DMS153 treated with DMSO at 0.1 percent for 48 hours (cell line): ENCODE results near the gene SPATA31D4.
"Not testable (repeated sequence)": the region's sequence is repeated elsewhere in the genome, so short reads cannot be mapped to it uniquely, and the experiment has no call there.

ENCODE experiments used
- DNase-seq: peaks from one replicate; lab custom pipeline; 2025; ENCODE audit not compliant: unreplicated experiment; lab: John Stamatoyannopoulos, UW

SPATA31D4 gene

DNA sequence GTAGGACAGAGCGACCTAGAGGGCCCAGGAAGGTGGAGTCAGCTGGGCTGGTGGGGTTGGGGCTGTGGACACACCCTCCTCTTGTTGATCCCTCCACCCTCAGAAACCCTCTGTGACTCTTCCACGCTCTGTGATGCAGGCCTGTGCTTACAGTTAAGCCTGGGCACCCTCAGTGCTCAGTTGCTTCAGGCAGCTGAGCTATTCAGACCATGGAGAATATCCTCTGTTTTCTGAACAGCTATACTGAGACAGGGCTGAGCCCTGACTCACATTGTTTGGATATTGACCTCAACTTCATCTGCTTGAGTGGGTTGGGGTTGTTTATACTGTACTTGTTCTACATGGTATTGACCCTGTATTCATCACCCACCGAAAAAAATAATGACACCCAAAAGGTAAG, at the start of gene SPATA31D4:
Gene SPATA31D4 (plus strand): TSS at position 124 of the 400 bp plus-strand sequence. CDS start 86 bp downstream, at position 210.
- not testable (repeated sequence) for DNase-seq

DNA sequence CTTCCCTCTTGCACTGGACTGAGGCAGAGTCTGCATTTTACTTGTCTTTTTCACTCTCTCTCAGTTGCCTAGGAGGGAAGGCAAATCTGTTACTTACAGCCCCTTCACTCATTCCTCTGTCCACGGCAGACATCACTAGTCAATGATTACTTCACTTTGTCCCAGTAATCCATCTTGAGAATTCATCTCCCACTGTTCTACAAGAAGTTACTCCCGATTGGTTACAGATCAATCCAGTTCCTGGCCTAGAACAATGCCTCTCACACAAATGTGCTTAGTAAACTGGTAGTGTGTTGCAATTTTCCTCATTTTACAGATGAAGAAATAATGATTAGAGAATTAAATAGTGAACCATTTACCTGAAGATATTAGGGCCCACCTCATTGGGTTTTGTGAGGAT, 49.7 kb upstream of the SPATA31D4 start:
- no peak for DNase-seq

DNA sequence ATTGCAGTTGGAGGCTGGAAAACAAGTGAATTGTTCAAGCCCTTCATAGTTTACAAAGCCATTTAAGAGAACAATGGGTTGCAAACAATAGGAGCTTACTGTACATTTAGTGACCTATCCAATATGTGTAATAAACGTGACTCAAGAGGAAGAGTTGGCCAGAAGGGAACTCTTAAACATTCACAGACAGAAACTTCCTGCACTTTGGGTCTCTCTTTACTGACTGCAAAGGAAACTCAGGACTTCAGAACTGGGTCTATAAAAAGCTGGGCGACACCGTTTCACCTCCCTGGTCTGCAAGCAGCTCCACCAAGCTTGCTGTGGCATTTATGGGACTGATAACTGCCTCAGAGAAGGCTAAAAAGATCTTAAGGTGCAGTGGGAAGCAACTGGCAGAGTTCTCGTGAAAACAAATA, 48.7 kb upstream of the SPATA31D4 start:
- no peak for DNase-seq

DNA sequence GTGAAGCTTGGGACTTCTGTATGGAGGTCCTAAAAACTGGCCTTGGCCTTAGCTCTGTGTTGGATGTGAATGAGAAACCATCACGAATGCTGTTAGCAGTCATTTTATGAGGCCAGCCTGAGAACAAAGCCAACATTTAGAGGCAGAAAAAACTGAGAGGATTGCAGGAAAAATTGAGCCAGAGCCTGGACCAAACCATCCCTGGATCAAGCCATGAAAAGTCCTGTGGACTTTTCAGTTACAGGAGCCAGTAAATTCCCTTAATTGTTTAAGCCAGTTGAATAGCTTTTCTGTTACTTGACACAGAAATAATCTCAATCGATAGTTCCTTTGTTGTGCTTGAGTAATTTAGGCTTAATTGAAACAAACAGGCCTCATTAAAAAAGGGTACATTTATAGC, 42.6 kb upstream of the SPATA31D4 start:
- DNase-seq = no peak

DNA sequence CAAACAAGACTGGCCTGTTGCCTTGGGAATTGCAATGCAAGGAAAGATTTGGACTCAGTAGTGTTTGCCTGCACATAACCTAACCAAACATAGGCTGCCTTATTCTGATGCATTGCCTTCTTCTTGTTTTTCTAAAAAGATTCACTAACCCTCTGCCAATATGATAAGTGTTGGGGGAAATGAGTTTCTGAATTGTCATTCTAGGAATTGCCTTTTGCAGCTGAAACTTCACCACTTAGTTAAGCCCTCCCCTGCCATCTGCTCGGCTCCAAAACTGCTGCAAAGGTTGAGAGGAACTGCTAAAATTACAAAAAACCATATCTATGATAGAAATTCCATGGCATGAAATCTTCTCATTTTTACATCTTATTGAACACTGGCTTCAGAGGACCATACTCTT, 41.6 kb upstream of the SPATA31D4 start:
- no peak for DNase-seq

DNA sequence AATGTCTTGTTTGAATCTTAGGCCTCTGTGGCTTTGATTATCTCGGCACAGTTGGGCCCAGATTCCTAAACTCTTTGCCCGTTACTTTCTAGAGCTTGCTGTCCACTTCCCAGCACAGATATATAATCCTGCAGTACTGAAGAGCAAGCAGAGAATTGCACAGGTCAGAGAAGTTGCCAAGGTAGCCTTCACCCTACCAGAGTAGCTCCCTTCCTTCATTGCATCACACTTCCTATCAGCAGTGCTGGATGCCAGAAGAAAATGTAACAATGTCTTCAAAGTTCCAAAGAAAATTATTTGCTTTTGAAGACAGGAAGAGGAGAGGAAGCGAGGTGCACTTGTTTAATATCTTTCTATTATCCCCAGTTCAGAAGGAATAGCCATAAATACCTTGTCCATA, 38.1 kb upstream of the SPATA31D4 start:
- DNase-seq = no peak

DNA sequence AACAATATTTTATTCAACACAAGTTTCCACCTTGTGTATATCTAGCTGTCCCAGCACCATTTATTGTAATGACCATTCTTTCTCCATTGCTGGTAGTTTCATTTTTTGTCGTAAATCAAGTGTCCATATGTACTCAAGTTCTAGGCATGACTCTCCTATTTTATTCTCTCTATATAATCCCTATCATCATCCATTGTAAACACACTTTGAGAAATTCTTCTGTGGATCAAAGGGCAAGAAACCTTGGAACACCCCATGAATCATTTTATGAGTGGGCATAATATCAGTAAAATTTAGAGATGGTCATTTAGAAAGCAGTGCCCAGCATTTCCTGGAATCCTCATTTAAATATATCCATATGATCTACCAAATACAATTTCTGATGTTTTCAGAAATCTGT, 35.8 kb upstream of the SPATA31D4 start:
- no peak for DNase-seq

DNA sequence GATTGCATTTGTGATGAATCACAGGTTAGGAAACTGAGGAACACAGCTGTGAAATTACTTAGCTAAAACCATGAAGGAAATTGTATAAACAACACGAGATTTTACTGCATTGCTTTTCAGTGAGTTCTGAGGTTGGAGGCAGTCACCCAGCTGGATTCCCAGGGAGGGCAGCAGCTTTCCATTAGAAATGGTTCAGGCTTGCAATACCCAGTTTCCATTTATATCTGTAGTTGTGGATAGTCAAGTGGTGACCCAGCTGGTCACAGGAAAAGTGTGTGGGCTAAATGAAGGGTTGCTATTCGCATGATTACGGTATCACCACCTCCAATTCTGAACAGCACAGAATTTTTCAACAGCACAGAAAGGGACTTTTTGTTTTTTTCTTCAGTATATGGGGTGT, 34.3 kb upstream of the SPATA31D4 start:
- no peak for DNase-seq

DNA sequence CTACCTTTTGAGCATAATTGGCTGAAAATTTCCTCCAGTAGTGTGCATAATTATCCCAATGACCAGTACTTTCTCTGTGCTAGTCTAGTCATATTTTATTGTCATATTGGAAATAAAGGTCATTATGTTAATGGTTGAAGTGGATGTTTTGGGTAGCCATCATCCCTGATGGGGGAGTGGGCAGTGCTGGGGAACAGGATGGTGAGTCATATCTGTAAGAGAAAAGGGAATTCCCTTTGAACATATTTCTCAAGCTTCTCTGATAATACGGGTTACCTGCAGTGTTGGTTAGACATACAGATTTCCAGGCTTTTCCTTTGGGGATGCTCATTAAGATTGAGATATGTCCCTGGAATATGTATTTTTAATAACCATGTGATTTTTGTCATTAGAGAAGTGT, 33.3 kb upstream of the SPATA31D4 start:
- no peak for DNase-seq

DNA sequence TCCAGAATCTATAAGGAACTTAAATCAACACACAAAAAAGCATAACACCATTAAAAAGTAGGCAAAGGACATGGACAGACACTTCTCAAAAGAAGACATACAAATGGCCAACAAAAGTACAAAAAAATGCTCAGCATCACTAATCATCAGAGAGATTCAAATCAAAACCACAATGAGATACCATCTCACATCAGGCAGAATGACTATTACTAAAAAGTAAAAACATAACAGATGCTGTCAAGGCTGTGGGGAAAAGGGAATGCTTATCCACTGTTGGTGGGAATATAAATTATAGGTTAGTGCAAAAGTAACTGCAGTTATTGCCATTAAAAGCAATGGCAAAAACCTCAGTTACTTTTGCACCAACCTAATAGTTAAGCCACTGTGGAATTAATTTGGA, 32.2 kb upstream of the SPATA31D4 start:
- no peak for DNase-seq

DNA sequence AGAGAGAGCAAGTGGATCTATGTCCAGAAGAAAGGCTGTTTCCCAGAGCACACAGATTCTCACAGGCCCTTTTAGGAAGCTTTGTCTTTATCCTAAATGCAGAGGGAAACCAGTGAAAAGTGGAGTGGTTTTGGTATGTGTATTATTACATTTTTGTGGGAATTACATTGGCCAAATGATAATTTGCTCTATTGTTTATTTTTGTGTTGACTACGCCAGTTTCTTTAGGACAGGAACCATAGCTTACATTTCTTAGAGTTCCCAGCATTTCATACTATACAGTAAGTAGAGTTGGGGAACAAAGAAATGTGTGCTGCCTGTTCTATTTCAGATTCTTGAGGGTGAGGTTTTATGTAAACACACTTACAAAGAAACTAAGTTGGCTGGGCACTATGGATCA, 29.4 kb upstream of the SPATA31D4 start:
- no peak for DNase-seq

DNA sequence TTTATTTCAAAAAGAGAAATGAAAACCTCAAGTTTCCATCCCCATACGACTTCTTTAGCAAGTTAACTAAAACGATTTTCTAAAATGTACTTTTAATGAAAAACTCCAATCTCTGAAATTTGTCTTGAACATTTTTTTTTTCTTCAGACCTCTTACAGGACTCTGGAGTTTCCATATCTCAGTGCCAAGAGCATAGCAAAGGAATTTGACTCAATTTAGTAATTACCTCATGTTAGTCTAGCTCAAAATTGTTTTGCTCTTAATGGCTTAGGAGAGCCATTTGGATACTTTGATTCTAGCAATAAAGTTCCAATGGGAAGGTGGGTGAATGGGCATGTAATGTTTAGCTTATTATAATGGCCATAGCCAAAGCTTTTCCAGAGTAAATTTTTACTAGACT, 26.0 kb upstream of the SPATA31D4 start:
- no peak for DNase-seq

DNA sequence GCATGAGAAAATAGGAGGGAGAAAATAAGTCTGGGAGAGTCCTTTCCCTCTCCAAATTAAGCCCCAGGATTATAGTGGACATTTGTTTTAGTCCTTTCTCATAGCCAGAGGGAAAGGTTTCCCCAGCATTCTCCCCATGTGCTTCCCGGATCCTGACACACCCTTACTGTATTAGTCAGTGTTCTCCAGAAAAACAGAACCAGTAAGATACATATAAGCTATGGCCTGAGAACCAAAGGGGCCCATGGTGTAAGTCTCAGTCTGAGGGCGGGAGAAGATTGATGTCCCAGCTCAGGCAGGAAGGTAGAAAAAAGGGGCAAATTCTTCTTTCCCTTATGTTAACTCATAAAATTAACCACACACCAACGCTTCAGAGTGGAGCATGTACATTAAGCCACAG, 25.6 kb upstream of the SPATA31D4 start:
- no peak for DNase-seq

DNA sequence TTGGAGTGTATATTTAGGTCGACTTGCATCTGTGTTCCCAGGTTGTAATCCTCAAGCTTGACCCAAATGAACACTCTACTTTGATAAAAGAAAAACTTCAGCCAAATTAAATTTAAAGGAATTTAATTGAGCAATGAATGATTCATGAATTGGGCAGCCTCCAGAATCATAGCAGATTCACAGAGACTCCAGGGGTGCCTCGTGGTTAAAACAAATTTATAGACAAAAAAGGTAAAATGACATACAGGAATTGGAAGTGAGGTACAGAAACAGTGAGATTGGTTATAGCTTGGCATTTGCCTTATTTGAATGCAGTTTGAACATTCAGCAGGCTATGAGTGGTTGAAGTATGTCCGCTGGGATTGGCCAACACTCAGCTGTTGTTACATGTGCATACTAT, 21.6 kb upstream of the SPATA31D4 start:
- DNase-seq = no peak

DNA sequence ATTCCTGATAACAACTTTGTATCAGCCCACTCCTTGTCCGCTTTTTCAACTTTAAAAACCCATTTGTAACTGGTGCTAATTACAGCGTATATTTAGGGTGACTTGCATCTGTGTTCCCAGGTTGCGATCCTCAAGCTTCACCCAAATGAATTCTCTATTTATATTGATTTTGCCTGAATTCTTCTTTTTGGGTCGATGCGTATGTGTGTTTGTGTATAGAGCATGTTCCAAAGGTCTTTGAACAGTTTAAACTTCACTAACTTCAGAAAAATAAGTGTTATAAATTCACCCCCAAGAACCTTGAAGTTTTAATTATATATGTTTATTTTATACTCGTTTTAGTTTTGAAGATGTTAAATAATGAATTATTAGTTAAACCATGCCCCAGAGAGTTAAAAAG, 16.1 kb upstream of the SPATA31D4 start:
- DNase-seq = no peak

DNA sequence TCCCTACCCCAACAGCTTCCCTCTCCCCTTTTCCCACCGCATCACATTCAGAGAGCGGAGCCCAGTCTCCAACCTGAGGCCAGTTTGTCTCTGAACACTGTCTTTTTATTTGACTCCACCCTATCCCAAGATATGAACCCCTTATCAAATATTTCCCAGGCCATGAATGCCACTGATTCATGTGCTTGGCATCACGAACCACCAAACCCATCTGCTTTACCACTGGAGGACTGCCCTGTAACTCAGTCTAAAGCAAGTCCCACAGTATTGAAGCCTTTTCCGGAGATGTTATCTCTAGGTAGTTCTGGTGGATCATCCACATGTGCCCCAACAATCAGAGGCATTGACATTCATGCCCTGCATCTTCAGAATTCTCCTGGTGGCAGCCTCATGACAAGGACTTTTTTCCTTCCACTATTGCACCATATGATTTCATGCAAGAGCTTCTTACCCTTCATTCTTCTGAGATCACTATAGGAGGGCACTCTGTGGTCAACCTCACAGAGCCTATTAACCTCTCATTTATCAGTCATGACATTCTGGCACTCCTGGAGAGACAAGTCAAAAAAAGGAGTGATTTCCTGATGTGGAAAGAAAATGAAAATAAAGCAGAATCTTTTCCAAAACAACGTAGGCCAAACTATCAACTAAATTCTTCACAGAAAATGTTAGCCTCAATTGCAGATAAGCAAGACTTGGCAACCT, 12.3 kb upstream of the SPATA31D4 start:
- no peak for DNase-seq

DNA sequence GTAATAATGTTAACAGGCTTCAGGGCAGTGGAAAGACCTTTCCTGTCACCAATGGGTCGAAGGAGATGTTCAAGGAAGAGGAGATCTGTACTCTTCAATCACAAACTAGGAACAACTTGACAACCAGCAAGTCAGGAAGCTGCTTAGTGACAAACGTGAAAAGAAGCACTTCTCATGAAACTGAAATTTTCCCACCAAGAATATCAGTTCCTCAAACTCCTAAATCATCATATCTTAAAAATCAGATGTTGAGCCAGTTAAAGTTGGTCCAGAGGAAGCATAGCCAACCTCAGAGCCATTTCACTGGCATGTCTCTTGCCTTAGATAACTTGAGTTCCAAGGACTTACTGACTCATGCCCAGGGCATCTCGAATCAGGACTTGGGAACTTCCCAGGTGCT, 9.7 kb upstream of the SPATA31D4 start:
- not testable (repeated sequence) for DNase-seq

DNA sequence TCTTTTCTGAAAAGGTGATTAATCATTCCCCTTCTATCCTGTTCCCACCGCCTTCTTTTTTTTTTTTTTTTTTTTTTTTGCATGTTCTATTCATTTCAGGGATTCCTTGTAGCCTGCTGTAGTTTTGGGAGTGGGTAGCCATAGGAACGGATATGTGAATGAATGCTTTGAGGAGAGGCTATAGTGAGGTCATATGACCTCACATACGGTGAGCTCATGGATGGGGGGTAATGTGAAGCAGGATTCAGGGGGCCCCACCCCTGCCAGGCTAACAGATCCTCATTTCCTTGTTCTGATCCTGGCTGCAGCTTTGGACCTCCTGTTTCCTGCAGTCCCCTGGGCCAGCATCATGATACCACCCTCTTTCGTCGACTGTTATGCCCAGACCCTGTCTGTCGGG, 1.9 kb downstream of the SPATA31D4 start:
- DNase-seq = not testable (repeated sequence)

DNA sequence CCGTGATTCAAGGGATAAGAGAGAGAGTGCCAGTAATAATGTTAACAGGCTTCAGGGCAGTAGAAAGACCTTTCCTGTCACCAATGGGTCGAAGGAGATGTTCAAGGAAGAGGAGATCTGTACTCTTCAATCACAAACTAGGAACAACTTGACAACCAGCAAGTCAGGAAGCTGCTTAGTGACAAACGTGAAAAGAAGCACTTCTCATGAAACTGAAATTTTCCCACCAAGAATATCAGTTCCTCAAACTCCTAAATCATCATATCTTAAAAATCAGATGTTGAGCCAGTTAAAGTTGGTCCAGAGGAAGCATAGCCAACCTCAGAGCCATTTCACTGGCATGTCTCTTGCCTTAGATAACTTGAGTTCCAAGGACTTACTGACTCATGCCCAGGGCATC, 5.3 kb downstream of the SPATA31D4 start:
- not testable (repeated sequence) for DNase-seq

DNA sequence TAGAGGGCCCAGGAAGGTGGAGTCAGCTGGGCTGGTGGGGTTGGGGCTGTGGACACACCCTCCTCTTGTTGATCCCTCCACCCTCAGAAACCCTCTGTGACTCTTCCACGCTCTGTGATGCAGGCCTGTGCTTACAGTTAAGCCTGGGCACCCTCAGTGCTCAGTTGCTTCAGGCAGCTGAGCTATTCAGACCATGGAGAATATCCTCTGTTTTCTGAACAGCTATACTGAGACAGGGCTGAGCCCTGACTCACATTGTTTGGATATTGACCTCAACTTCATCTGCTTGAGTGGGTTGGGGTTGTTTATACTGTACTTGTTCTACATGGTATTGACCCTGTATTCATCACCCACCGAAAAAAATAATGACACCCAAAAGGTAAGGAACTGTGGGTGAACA, 15.2 kb downstream of the SPATA31D4 start, which contains the start of gene SPATA31D3:
Gene SPATA31D3 (plus strand): TSS at position 108 of the 400 bp plus-strand sequence. CDS start 86 bp downstream, at position 194.
- not testable (repeated sequence) for DNase-seq

DNA sequence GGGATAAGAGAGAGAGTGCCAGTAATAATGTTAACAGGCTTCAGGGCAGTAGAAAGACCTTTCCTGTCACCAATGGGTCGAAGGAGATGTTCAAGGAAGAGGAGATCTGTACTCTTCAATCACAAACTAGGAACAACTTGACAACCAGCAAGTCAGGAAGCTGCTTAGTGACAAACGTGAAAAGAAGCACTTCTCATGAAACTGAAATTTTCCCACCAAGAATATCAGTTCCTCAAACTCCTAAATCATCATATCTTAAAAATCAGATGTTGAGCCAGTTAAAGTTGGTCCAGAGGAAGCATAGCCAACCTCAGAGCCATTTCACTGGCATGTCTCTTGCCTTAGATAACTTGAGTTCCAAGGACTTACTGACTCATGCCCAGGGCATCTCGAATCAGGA, 20.4 kb downstream of the SPATA31D4 start:
- not testable (repeated sequence) for DNase-seq

DNA sequence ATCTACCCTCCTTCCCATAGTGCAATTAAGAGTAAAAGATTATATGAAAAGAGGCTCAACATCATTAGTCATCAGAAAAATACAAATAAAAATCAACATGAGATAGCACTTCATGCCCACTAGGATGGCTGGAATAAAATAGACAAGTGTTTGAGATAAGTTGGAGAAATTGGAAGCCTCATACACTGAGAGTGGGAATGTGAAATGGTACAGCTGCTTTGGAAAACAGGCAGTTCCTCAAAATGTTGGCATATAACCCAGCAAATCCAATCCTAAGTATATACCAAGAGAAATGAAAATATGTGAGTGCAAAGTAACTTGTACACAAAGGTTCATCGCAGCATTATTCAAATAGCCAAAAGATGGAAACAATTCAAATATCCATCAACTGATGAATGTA, 24.9 kb downstream of the SPATA31D4 start:
- DNase-seq = no peak

DNA sequence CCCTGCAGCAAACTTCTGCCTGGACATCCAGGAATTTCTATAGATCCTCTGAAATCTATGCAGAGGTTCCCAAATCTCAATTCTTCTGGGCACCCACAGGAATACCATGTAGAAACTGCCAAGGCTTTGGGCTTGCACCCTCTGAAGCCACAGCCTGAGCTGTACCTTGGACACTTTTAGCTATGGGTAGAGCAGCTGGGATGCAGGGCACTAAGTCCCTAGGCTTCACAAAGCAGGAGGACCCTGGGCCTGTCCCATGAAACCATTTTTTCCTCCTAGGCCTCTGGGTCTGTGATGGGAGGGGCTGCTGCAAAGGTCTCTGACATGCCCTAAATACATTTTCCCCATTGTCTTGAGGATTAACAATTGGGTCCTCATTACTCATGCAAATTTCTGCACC, 27.4 kb downstream of the SPATA31D4 start:
- DNase-seq = no peak
